Posterior cingulate gyrus (tissue), 11 donors: Measurements from ENCODE around the gene SRXN1.

Experiments used
- DNase-seq, 10 donors: peaks; one replicate each; pipeline versions ENCODE4 v3.0.0 to v3.0.0-alpha.2; 2020 to 2021; ENCODE audit warnings: mixed read lengths in 3 of 10
- intact Hi-C: fragments of 100-400 bp; cut with DNase I; formaldehyde crosslinking; loops from one replicate; pipeline ENCODE4 v1.15.1; 2023

SRXN1 gene

DNA sequence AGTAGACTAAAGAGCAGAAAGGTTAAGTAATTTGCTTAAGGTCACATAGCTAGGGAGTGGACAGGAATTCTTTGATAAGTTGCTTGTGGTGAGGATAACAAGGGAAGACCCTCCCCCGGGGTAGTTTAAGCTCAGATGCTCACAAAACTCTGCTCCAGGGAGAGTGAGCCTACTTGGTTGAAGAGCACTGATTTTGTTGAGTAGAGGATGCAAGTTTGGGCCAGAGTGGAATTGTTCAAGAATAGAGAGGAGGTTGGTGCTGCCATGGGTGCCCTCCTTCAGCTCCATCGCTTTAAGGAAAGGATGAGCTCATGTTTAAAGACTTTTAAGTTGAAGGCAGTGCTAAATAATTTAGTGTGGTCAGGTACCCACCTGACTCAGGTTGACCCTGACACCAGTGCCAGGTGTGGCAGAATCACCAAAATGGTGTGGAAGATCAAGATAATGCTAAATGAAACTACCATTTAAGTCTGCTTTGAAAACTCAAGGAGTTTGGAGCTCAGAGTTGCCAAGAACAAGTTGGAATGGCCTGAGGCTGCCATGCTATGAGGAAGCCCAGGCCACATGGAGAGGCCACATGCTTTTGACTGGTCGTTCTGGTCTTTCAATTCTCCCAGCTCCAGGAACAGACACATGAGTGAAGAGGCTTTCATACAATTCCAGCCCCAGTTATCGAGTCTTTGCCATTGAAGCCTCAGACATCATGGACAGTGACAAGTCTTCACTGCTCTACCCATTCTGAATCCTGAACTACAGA, 34.9 kb downstream of the SRXN1 start:
- intact Hi-C loops, result no loop called here
- peak in 1 of 10 donors; percentile 3 for DNase-seq

DNA sequence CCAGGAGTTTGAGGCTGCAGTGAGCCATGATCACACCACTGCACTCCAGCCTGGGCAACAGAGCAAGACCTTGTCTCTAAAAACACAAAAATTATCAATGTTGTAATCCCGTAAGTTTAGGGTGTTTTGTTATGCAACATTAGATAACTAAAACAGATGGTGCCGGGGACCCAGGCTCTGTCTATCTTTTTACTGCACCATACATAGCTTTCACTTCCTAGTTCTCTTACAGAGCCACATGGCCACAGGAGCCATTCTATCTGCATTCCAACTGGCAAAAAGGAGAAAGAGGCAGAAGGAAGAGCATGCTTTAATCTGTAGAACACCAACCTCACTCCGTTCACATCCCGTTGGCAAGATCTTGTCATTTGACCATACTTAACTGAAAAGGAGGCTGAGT, 37.5 kb downstream of the SRXN1 start:
- intact Hi-C loops, result no loop called here
- DNase-seq, result peak in 1 of 10 donors; percentile 27

DNA sequence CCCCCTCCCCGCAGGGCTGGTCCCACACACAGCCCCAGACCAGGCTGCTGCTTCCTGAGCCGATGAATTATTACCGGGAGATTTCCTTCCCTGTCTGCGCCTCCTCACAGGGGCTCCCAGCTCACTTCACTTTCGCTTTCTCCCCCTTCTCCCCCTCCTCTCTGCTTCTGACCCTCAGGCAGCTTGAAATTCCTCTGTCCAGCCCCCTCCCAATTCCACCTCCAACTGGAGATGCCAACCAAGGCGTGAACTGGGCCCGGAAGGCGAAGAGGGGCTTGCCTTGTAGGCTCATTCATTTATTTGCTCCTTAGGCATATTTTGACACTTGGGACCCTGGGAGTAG, 41.2 kb downstream of the SRXN1 start:
- intact Hi-C loops, result no loop called here
- no peak for DNase-seq

DNA sequence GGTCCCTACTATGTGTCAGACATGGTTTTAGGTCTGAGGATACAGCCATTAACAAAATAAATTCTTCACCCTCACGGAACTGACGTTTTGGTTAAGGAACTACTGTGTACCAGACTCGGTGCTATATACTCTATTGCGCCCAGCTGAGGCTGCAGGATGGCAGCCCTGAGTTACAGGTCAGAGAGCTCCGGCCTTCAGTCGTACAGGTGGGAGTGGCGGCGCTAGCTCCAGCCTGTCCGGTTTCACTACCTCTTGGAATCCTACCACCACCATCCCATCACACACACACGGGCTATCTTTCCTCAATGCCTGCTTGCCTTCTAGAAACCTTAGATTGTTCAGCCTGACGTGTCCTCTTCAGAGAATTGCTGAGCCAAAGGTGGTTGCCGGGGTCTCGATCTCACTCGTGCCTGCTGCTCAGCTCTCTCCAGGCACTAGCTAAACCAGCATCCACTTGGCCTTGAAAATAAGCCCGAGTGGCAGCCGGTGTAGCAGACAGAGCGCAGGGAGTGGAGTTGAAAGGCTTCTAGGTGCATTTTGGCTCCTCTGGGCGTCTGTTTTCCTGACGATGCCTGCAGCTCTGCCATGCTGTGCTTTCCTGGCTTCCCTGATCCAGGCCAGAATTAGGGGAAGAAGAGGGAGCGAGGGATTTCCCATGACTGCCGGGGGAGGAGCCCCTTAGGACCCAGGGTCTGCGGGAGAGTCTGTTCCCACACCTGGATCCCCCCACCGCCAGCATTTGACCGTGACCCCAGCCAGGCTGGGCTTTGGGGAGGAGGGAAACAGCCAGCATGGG, 41.8 kb downstream of the SRXN1 start:
- intact Hi-C loops, result no loop called here
- no peak for DNase-seq

DNA sequence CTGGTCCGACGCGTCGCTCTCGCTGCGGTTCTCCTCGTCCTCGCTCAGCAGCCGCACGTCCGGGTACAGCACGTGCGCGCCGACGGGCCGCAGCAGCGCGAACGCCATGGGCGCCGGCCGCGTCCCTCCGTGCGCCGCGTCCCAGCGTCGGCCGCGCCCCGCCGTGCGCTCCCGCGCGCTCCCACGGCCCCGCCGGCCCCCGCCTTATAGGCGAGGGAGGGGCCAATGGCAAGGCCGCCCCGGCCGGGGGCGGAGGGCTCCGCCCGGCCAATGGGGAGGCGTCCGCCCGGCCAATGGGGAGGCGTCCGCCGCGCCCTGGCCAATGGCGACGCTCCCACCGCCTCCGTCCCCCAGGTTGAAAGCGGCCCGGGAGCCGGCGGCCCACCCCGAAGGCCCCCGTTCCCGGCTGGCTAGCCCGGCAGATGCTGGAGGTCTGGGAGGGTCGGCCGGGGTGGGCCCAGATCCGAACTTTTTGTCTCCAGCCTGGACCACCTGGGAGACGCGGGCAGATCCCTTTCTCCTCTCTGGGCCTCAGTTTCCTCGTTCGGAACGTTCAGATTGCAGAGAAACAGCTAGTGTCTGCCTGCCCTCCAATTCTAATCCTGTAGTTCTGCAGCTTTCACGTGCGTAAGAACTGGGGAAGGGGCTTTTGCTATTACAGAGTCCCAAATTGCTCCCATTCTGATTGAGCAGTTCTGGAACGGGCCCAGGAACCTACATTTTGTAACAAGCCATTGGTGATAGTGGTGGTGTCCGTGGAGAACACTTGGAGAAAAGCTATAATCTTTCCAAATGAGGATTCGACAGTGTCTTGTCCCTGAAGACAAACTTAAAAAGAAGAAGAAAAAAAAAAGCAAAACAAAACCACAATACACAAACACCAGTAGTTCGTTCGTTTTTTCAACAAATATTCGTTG, 42.6 kb downstream of the SRXN1 start, which contains the start of gene TCF15:
Gene TCF15, minus strand, starts transcription at position 180 of the 917 bp plus-strand sequence. Its CDS starts 72 bp downstream, at position 108.
- peak in 1 of 10 donors; percentile 77 for DNase-seq
- intact Hi-C loops, result no loop called here

DNA sequence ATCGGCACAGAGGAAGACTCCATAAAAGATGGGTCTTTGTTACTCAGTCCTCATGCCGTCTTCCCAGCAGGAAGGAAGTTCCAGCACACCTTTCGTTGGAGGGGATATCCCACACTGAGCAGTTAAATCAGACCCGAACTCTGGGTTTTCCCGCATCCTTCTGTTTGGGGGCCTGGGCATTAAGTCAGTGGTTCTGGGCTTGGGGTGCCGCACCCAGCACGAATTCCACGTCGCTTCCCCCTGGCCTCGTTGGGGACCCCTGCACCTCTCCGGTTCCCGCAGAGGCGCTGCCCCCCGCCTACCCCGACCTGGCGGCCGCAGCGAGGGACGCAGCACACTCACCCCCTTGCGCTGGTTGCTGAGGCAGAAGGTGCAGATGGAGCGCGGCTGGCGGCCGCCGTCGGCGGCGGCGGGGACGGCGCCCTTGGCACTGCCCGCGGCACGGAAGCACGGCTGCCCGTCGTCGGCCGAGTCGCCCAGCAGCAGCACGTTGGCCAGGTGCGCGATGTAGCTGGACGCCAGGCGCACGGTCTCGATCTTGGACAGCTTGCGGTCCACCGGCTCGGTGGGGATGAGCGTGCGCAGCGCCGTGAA, 43.5 kb downstream of the SRXN1 start:
- intact Hi-C loops, result no loop called here
- DNase-seq, result peak in 1 of 10 donors; percentile 66

DNA sequence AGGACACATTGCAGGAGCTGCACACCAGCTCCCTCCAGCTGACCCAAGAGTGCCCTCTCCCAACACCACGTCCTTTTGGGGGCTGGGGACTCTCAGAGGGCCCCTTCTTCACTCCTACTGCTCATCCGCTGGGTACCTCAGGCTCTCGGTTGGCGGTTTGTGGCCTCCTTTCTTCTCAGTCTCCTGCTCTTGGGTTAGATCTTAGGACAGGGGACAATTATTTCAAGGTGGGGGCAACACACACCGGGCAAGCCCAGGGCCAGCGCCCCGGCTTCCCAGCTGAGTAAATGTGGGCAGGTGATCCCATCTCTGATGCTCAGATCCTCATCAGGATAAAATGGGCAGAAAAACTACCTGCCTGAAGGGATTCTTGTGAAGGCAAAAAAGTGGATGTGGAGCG, 44.0 kb downstream of the SRXN1 start:
- intact Hi-C loops, result no loop called here
- peak in 1 of 10 donors; percentile 47 for DNase-seq

DNA sequence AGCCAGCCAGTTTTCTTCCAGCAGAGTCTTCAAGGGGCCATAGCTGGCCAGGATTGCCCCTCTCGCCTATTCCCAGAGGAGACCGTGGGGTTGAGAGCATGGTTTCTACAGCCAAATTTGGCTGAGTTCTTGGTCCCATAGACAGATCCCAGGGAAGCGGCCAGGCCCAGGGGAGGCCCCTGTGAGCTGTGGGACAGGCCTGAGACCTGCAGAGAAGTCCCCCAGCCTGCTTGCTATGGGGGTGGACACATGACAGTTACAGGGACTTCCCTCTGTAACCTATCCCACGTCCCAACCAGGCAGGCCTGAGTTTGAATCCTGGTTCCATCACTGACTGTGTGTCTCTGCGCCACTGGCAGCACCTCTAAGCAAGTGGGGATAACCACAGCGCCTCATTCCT, 45.5 kb downstream of the SRXN1 start:
- peak in 1 of 10 donors; percentile 35 for DNase-seq
- intact Hi-C loops, result no loop called here

DNA sequence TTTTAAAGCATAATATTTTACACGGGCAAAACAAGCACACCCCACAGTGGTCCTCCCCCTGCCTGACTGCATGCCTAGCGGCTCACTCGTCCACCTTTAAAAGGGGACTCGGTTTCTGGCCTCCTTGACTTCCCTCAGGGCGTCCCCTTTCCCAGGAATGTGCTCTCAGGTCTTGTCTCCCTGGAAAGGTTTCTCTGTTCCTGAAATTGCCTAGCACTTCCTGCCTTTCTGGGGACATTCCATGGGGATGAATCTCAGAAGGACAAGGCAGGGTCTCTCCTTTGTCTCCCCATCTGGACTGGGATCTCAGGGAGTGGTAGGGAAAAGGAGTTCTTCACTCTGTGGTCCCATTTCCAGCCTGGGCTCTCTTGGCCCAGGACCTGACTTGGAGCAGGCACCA, 47.8 kb downstream of the SRXN1 start:
- intact Hi-C loops, result no loop called here

DNA sequence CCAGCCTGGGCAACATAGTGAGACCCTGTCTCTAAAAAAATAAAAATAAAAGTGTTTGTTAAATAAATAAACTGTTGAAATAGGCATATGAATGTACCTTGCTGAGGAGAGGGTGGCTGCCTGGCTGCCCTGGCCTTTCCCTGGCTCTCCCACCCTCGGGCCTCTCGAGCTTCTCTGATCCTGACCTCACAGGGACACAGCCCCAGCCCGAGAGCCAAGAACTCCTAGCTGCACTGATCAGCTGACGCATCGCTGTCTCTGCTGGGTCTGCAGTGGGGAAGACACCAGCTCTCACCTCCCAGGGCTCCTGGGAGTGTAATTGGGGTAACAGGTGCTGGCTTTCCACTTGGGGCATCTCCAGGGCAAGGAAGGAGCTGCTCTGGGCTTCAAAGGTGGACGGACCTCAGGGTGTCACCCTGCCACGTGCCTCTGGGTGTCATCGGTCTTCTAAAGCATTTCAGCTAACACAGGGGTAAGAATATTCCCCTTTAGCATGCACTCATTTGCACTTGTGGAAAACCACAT, 49.8 kb downstream of the SRXN1 start:
- intact Hi-C loops, result no loop called here
- DNase-seq, result peak in 1 of 10 donors; percentile 54

More for the DNA sequence above, 47.8 kb downstream of the SRXN1 start:
- DNase-seq, result peak in 1 of 10 donors; percentile 9

DNA sequence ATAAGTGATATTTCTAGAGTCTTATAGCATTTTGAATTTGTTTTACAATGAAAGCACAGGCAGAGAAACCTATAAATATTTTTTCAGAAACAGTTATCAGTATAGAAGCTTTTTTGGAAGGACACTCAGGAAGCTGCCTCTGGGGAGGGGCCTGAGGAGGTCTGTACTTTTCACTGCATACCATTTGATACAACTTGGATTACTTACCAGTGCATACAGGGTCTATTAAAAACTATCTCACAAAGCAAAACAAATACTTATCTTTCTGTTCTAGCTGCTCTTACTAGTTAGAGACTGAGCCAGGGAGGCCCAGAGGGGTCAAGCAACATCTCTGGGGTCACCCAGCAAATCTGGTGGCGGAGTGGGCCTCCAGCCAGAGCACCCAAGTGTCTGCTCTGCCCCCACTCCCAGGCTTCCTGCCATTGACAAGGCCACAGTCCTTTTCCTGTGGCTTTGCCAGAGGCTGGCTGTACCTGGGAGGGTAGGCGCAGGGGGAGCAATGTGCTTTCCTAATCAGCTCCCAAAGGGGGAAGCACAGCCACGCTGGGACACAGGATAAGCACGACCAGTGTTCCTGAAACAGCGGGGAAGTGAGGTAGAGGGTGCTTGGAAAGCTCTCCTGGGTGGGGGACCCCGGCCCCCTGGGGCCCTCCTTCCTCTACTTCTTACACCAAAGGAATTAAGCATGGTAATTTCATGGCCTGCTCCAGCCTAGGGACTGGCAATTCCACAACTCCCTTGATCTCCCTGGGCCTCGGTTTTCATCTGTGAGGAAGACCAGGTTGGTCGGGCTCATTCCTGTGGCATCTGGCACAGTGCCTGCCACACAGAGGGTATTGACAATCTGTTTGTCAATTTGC, 50.7 kb downstream of the SRXN1 start:
- peak in 1 of 10 donors; percentile 67 for DNase-seq
- intact Hi-C loops, result no loop called here

DNA sequence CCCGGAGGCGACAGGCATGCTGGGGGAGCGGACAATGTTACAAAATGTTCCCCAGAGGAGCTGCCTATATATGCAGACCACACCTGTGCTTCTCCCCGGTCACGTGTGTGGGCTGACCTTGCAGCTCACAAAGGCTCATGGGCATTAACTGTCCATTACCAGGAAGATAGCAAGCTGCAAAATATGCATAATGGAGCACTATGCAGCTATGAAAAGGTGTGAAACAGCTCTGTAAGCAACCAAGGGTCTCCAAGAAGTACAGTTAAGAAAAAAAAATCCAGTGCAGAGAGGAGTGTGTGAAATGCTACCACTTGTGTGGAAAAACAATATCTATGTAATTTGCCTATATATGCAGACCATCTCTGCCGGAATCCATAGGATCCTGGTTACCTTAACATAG, 52.3 kb downstream of the SRXN1 start:
- peak in 1 of 10 donors; percentile 22 for DNase-seq
- intact Hi-C loops, result no loop called here

DNA sequence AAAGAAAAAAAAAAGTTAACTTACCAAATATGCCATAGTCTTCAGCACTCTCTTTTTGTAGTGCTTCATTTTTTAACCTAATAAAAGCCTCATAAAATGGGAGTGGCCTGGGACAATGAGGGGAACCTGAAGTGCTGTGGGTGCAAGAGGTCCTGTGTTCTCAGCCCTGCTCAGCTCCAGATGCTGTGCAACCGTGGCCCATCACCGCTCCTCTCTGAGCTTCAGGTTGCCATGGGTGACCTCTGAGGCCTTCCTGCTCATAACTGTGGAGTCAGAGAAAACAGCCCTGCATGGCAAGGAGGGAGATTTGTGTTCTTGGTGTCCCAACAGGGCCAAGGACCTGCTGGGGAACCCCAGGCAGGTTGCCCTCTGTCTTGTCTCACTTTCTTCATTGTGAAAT, 52.9 kb downstream of the SRXN1 start:
- intact Hi-C loops, result no loop called here
- DNase-seq, result peak in 1 of 10 donors; percentile 30

DNA sequence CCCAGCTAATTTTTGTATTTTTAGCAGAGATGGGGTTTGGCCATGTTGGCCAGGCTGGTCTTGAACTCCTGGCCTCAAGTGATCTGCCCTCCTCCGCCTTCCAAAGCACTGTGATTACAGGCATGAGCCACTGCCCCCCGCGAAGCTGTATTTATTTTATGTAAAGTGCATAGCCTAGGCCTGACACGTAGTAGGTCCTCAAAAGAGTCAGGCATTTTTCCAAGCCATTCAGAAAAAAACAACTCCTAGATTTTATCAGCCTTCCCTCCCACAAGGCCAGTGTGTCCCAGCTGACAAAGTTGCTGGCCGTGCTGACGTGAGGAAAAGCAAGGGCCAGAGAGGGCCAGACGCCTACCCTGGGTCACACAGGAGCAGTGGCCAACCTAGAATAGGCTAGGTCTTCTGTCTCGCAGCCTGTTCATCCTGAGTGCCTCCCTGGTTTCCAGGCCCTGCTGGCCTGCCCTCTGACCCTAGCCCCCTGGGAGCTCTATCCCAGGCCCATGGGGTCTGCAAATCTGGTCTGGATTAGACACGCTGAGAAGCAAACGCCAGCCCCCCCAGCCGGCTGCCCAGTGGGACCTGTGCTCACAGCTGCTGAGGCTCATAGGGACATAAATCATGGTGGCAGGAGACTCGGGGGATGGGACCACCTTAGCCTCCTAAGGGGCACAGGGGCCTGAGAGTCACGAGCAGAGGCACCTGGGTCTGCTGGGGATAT, 54.7 kb downstream of the SRXN1 start:
- intact Hi-C loops, result no loop called here
- DNase-seq, result peak in 1 of 10 donors; percentile 47

DNA sequence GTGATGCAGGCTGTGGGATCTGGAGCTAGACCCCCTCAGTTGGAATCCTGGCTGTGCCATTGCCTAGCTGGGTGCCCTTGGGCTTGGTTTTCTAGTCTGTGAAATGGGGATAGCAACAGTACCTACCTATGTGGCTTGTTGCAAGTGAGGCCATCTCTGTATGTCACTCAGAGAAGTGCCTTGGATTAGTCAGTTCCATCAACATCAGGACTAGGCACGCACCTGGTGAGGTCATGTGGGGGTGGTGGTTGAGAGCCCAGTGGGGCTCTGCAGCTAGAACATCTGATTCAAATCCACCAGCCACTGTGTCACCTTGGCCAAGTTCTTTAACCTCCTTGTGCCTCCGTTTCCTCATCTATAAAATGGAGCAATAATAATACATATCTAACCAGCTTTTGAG, 55.4 kb downstream of the SRXN1 start:
- intact Hi-C loops, result no loop called here

More for the DNA sequence above, 55.4 kb downstream of the SRXN1 start:
- peak in 1 of 10 donors; percentile 25 for DNase-seq
